Activated CD4-positive, alpha-beta T cell treated with anti-CD3 and anti-CD28 coated beads, Interleukin-2, amount 50 U/mL, for 24 hours (primary cell): ENCODE results near the gene MIS18A.

ENCODE experiments used
- DNase-seq, 2 donors: peaks; one replicate each; pipeline ENCODE4 v3.0.0-alpha.2; 2020; ENCODE audit warnings: low read depth in 1 of 2, low spot score in 1 of 2

The MIS18A gene

DNA sequence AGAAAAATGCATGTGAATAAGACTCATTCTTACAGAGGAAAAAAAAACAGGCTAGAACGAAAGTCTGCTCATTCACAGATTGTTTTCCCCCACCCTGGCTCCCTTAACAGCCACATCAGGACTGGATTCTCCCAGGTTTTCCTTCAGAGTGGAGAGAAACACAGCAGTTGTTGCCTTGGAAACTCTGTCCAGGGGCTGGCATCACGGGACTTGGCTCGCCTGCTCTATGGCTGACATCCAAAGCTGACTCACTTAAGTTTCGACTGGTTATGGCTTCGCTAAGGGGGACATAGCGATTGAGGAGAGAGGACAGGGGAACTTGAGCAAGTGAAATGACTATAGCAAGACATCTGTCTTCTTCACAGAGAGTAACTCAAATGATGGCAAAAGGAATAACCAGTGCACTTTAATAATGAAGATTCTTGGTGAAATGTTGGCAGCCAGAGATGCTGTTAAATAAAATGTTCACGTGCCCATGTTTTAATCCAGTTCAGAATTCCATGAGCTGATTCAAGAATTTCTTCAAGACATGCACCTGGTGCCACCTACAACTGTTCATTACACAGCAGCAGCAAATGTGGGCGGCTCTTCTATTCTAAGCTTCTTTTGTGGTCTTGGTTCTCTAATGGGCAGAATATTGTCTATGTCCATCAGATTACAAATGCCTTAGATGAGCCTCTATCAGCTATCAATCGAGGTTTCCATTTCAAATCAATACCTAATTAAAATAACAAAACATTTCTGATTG, 21.8 kb downstream of the MIS18A start:
- DNase-seq = no peak

GRCh38 chr21:32256251-32256650, 22.6 kb downstream of the MIS18A start:
- no peak for DNase-seq

DNA sequence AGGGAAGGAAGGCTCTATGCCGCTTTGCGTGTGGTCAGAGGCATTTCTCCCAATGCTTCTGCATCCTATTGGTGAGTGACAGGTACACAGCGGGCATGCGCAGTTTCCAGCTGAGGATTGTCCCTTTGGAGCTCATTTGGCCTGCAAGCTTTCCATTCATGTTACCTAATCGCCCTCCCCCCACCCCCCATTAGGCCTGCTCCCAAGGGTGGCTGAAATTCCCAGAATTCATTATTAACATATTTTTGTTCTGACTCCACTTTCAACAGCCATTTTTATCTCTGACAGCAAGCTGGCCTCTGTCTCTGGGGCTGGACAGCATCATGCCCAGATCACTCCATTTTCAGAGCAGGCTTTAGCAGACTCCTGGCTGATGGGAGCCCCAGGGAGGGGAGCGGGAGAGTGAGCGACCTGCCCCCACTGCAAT, 25.6 kb downstream of the MIS18A start:
- DNase-seq = no peak

DNA sequence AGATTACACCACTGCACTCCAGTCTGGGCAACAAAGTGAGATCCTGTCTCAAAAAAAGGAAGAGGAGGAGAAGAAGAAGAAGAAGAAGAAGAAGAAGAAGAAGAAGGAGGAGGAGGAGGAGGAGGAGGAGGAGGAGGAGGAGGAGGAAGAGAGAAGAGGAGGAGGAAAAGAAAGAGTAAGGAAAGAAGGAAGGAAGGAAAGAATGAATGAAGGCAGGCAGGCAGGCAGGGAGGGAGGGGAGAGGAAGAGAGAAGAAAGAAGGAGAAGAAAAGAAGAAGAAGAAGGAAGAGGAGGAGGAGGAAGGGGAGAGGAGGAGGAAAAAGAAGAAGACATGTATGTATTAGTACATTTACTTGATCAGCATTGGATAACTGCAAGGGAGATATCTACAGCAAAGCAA, 26.7 kb downstream of the MIS18A start:
- no peak for DNase-seq

GRCh38 chr21:32249511-32250280, 29.2 kb downstream of the MIS18A start:
- DNase-seq = no peak

DNA sequence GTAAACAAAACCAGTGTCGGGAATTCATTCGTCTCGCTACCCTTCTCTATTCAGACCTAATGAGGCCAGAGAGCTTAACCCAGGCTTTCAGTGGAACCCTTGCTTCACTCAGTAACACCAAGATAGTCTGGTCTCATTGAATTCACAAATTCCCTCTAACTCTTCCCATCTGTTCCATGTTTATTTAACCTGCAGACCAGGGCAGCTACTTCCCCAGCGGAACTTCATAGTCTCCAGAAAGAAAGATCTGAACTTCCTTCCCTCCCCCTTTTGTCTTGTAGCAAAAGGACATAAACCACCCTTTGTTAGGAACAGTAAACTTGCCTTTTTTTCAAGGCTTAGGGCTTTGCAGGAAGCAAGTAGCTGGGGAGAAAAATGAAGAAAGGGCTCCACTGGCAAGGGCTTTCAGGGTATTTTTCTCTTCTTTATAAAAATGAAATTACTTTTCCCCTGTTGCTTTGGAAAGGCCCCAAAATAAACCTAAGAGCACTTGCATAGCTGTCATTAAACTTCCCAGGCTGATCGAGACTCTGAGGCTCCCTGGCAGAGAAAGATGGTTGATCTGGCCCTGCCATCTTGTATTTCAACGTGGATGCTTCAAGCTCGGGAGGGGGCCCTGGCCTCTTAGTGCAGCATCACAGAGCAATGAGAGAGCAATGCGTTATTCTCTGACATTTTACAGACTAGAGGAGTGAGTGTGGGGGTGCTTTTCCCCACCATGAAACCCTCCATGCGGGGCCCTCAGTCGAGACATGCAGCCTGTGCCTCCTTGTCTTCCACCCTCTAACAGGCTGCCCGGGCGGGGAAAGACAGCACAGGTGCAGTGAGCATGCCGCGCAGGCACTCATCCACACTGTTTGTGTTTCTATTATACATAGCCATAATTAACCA, 30.0 kb downstream of the MIS18A start:
- no peak for DNase-seq

- DNase-seq = no peak
These were observed 32.2 kb downstream of the MIS18A start for GRCh38 chr21:32246571-32247140.

- no peak for DNase-seq
These were observed 32.9 kb downstream of the MIS18A start for GRCh38 chr21:32245971-32246370.

- no peak for DNase-seq
These were observed 37.8 kb downstream of the MIS18A start for GRCh38 chr21:32240851-32241687.

DNA sequence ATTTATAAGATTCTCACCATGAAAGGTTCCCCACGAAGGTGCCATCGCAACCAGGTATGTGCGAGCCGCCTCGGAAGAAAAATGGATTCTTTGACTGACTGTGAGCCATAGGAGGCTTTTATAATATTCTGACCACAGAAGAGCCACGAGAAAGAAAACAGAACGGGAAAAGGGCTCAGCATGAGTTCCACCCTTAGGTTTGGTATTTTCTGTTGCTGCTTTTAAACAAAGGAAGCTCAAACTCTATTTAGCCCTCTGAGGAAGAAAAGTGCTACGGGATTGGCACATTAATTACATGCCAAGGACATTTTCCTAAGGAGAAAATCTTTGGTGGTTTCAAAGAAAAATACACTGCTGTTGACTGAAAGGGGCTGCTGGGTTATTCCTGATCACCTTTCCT, 39.3 kb downstream of the MIS18A start:
- DNase-seq = no peak

- no peak for DNase-seq
These were observed 40.8 kb downstream of the MIS18A start for GRCh38 chr21:32238063-32238462.

GRCh38 chr21:32237021-32237420, 41.8 kb downstream of the MIS18A start:
- no peak for DNase-seq

DNA sequence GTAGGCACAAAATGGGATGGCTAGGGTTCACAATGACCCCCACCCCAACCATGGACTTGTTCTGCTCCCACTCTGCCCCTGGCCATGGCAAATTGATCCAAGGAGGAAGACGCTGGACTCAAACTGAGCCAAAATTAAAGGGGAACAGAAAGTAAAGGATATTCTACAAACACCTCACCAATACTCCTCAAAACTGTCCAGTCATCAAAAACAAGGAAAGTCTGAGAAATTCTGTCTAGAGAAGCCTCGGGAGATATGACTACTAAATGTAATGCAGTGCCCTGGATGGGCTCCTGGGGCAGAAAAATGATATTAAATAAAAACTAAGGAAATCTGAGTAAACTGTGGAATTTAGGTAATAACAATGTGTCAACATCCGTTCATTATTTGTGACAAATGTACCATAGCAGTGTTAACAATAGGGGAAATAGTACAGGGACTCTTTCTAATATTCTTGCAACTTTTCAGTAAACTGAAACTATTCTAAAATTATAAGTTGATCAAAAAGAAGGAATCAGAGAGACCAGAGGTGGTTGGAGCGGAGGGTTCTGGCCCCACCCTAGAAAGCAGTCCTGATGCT, 45.0 kb downstream of the MIS18A start:
- no peak for DNase-seq

DNA sequence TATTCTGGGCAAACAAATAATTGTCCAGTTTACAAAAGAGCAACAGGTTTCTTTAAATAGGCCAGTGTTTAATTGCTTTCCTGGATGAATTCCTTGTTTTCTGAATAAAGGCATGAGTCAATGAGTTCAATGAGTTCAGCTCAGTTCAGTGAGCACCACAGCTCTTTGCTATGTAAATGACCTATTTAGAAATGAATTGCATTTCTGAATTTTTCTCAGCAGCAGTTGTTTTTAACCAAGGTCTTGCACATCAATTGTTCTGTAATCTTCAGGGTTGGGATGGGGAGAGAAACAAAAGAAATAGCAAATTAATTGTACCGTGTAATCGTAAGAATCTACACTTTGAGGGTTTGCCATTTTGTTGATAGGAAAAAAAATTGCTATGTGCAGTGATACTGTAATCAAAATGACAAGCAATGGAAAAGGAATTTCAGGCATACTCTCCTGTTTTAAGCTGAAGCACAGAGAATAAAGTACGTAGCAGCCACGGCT, 45.7 kb downstream of the MIS18A start:
- DNase-seq = no peak

GRCh38 chr21:32226444-32226843, 52.4 kb downstream of the MIS18A start:
- DNase-seq = no peak
